GM18907 (cell line): ENCODE measurements around the gene COL21A1.
"Not testable (repeated sequence)": the region's sequence is repeated elsewhere in the genome, so short reads cannot be mapped to it uniquely, and the experiment has no call there.

Experiments used
- ATAC-seq: cut with Tn5 transposase; IDR thresholded peaks from one replicate; pipeline ENCODE4 v1.9.1; 2021; ENCODE audit warnings: mild to moderate bottlenecking, moderate library complexity; ENCODE audit not compliant: unreplicated experiment

Gene COL21A1

GRCh38 chr6:56022678-56023077, 224.7 kb downstream of the COL21A1 start:
- no peak for ATAC-seq

- ATAC-seq = no peak
Measured at GRCh38 chr6:56021943-56022342, 225.4 kb downstream of the COL21A1 start.

- no peak for ATAC-seq
Measured at GRCh38 chr6:56019973-56020372, 227.4 kb downstream of the COL21A1 start.

- ATAC-seq = no peak
Measured at GRCh38 chr6:56017198-56017597, 230.2 kb downstream of the COL21A1 start.

- ATAC-seq = not testable (repeated sequence)
Measured at GRCh38 chr6:56014039-56014438, 233.3 kb downstream of the COL21A1 start.

- no peak for ATAC-seq
Measured at GRCh38 chr6:56009636-56010035, 237.7 kb downstream of the COL21A1 start.
